DOHH2 (cell line): ENCODE measurements around the gene FGFR3.

Experiments used
- H3F3A ChIP-seq: fragments of 200-600 bp; sonication (generic), shearing (Covaris generic); 2 replicates; pipeline ENCODE4 v1.6.0; 2016; ENCODE audit warnings: antibody characterized with exemption, mild to moderate bottlenecking; ENCODE audit not compliant: control insufficient read depth, insufficient read depth
- H3K27ac ChIP-seq: fragments of 200-600 bp; sonication (generic); 2 replicates; pipeline ENCODE4 v1.5.1; 2014; ENCODE audit warnings: low read depth, mild to moderate bottlenecking, low read length, moderate library complexity
- H3K27me3 ChIP-seq: fragments of 200-600 bp; sonication (generic); 2 replicates; pipeline ENCODE4 v1.6.1; 2014; ENCODE audit warnings: mild to moderate bottlenecking, low read length, mixed read lengths; ENCODE audit not compliant: control insufficient read depth
- H3K36me3 ChIP-seq: fragments of 200-600 bp; sonication (generic); 2 replicates; pipeline ENCODE4 v1.6.1; 2014; ENCODE audit warnings: mild to moderate bottlenecking, low read length, moderate library complexity, mixed read lengths; ENCODE audit not compliant: control insufficient read depth
- H3K4me1 ChIP-seq: fragments of 200-600 bp; sonication (generic); 2 replicates; pipeline ENCODE4 v1.6.1; 2014; ENCODE audit warnings: mild to moderate bottlenecking, low read length, mixed read lengths; ENCODE audit not compliant: control insufficient read depth
- H3K4me2 ChIP-seq: fragments of 200-600 bp; sonication (generic); 2 replicates; pipeline ENCODE4 v1.6.0; 2014; ENCODE audit warnings: mild to moderate bottlenecking, low read length, moderate library complexity
- H3K4me3 ChIP-seq: fragments of 200-600 bp; sonication (generic); 2 replicates; pipeline ENCODE4 v1.5.1; 2014; ENCODE audit warnings: mild to moderate bottlenecking, low read length, mixed read lengths
- H3K79me2 ChIP-seq: fragments of 200-600 bp; sonication (generic); 2 replicates; pipeline ENCODE4 v1.6.1; 2014; ENCODE audit warnings: mild to moderate bottlenecking, low read length, mixed read lengths; ENCODE audit not compliant: control insufficient read depth
- H3K9me2 ChIP-seq: fragments of 200-600 bp; sonication (generic); replicated peaks from 2 replicates; pipeline ENCODE4 v1.6.1; 2014; ENCODE audit warnings: mild to moderate bottlenecking, low read length, mixed read lengths; ENCODE audit not compliant: control insufficient read depth
- H3K9me3 ChIP-seq: fragments of 200-600 bp; sonication (generic); 2 replicates; pipeline ENCODE4 v1.6.1; 2014; ENCODE audit warnings: antibody characterized with exemption, low read length, mixed read lengths; ENCODE audit not compliant: control insufficient read depth, insufficient read depth
- H4K20me1 ChIP-seq: fragments of 200-600 bp; sonication (generic); 2 replicates; pipeline ENCODE4 v1.6.0; 2014; ENCODE audit warnings: low read depth, mild to moderate bottlenecking, antibody characterized with exemption, low read length, moderate library complexity; ENCODE audit not compliant: control insufficient read depth, insufficient read depth
- CTCF ChIP-seq: fragments of 200-600 bp; sonication (generic); IDR thresholded peaks from one replicate; pipeline ENCODE4 v1.5.1; 2014; ENCODE audit warnings: antibody characterized with exemption, mild to moderate bottlenecking, low read depth, low read length; ENCODE audit not compliant: poor library complexity, severe bottlenecking
- EZH2phosphoT487 ChIP-seq: fragments of 200-600 bp; sonication (generic); IDR thresholded peaks from 2 replicates; pipeline ENCODE4 v1.6.1; 2017; ENCODE audit warnings: borderline replicate concordance, mild to moderate bottlenecking, antibody characterized with exemption, low read length, moderate library complexity, mixed read lengths

The FGFR3 gene

GRCh38 chr4:1750381-1751154 is 42.5 kb upstream of the FGFR3 start:
- Histone ChIP-seq H3K36me3 (peaks cover 5% of the 10 kb centered on the region; the same call in 1 of the 2 replicates), H3K79me2 (no peaks in the 10 kb centered on the region), H3K9me3 (no peaks in the 10 kb centered on the region), H3K4me2 (no peak overlapping the region), H3K4me3 (no peak overlapping the region), H3K9me2 (no peaks in the 10 kb centered on the region), H3K27ac (no peak overlapping the region), H3K4me1 (0 out of 2 replicates have a peak, but pooled peaks cover 4% of the 10 kb centered on the region), H4K20me1 (no peaks in the 10 kb centered on the region), H3K27me3 (no peaks in the 10 kb centered on the region; the same call in 1 of the 2 replicates), H3F3A (peaks cover 4% of the 10 kb centered on the region; the same call in 1 of the 2 replicates)
- TF ChIP-seq CTCF, result no peak
- no peak for TF ChIP-seq EZH2phosphoT487

- H3K4me3 ChIP-seq, result no peak overlapping the region
- H4K20me1 ChIP-seq, result no peaks in the 10 kb centered on the region
- no peaks in the 10 kb centered on the region for H3K9me3 ChIP-seq
- 0 out of 2 replicates have a peak, but pooled peaks cover 4% of the 10 kb centered on the region for H3K4me1 ChIP-seq
- no peaks in the 10 kb centered on the region for H3K79me2 ChIP-seq
- H3K27me3 ChIP-seq, result no peaks in the 10 kb centered on the region; the same call in 1 of the 2 replicates
- TF ChIP-seq CTCF (no peak), EZH2phosphoT487 (no peak)
- no peaks in the 10 kb centered on the region for H3K36me3 ChIP-seq
- no peaks in the 10 kb centered on the region for H3K9me2 ChIP-seq
- no peak overlapping the region for H3K27ac ChIP-seq
- no peaks in the 10 kb centered on the region for H3F3A ChIP-seq
- H3K4me2 ChIP-seq, result no peak overlapping the region
Observed at GRCh38 chr4:1751155-1751918, 41.8 kb upstream of the FGFR3 start.

GRCh38 chr4:1751919-1752283 is 41.2 kb upstream of the FGFR3 start:
- H3K36me3 ChIP-seq, result no peaks in the 10 kb centered on the region
- no peaks in the 10 kb centered on the region for H3F3A ChIP-seq
- no peak for TF ChIP-seq EZH2phosphoT487
- no peak for TF ChIP-seq CTCF
- H3K79me2 ChIP-seq, result no peaks in the 10 kb centered on the region
- H3K9me2 ChIP-seq, result no peaks in the 10 kb centered on the region
- H4K20me1 ChIP-seq, result no peaks in the 10 kb centered on the region
- no peak overlapping the region for H3K4me3 ChIP-seq
- H3K27me3 ChIP-seq, result no peaks in the 10 kb centered on the region; the same call in 1 of the 2 replicates
- H3K27ac ChIP-seq, result no peak overlapping the region
- H3K9me3 ChIP-seq, result no peaks in the 10 kb centered on the region
- 0 out of 2 replicates have a peak, but pooled peaks cover 4% of the 10 kb centered on the region for H3K4me1 ChIP-seq
- H3K4me2 ChIP-seq, result no peak overlapping the region
